GM19324 (cell line): ENCODE results near the gene C19orf85.

Experiments used
- ATAC-seq: cut with Tn5 transposase; IDR thresholded peaks from one replicate; pipeline ENCODE4 v1.9.1; 2021; ENCODE audit warnings: mild to moderate bottlenecking, moderate library complexity; ENCODE audit not compliant: unreplicated experiment, low FRiP score

The C19orf85 gene

GRCh38 chr19:55419624-55420236 is 44.8 kb downstream of the C19orf85 start:
- no peak for ATAC-seq

DNA sequence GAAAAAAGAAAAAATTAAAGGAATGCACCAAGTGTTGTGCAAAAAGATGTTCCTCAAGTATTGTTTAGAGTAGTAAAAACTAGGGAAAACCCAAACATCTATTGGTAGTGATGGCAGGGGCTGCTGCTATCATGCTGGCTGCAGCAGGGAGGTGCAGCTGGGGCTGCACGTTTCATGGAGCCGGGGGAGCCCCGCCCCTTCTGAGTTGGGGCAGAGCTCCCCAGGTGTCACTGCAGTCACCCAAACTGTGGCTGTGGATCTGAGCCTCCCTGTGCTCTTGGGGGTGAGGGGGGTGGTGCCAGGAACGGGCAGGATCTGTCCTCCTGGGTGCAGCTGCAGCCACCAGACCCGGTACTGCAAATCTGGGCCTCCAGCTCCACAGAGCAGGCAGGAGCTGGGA is 45.4 kb downstream of the C19orf85 start:
- ATAC-seq = no peak

DNA sequence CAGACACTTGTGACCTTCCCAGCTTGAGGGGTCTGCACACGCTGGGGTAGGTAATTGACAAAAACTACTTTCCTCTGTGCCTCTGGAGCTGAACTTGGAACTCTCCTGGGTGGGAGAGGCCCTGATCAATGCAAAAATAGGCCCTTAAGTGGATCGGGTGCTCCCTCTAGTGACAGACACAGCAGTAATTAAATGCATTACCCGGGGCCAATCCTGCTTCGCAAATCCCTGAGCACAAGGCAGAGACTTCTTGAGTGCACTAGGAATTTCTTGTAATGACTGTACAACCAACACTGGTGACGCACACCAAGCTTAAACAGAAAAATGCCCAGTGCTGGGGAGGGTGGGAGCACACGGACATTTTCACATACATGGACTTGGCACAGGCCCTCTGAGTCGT is 46.4 kb downstream of the C19orf85 start:
- ATAC-seq = no peak
